ENCODE measurements around the gene NMRAL1. TPM values are rescaled to one million over a fixed set of nuclear protein-coding genes. Genes with fewer than 3 reads are reported as not detected.

Gene NMRAL1
- polyA plus RNA-seq, 3 donors, result 39.2 to 57.0 (median 49.4) TPM

DNA sequence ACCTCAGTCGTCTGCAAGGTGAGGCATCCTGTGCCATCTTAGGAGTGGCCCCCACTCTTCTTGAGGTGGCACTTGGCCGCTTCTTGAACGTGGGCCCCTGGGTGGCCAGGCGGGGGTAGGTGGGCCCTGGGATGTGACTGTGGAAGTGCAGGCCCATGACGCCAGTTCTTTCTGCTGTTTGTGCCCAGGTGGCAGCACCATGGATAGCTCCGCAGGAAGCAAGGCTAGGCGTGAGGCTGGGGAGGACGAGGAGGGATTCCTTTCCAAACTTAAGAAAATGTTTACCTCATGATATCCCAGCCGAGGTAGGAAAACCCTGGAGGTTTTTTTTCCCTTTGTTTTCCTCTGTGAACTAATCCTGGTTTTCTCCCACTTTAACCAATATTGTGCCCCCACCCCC lies 19.8 kb downstream of the NMRAL1 start:
- Histone ChIP-seq H3K4me2 (replicated peaks; ENCODE audit: extremely low read depth, low read length, poor library complexity, severe bottlenecking) (no peak overlapping the region), H3K27me3 (ENCODE audit: control insufficient read depth in 2 of 2, insufficient read depth in 2 of 2, low read length in 2 of 2) (no peaks in the 10 kb centered on the region), H3K4me1 (ENCODE audit: control insufficient read depth in 1 of 2, insufficient read depth in 2 of 2, low read length in 2 of 2) (peaks cover 13 to 14% of the 10 kb centered on the region in 2 donors), H3K9me3 (replicated peaks in 1 of 2; ENCODE audit: control insufficient read depth in 1 of 2, insufficient read depth in 1 of 2, low read length in 2 of 2) (no peaks in the 10 kb centered on the region), H3K27ac (ENCODE audit: low read depth in 1 of 2, low read length in 2 of 2) (no peak overlapping the region), H3K9ac (ENCODE audit: insufficient read depth, low read length, poor library complexity, severe bottlenecking) (no peak overlapping the region), H3K79me2 (ENCODE audit: insufficient read depth, low read length) (no peaks in the 10 kb centered on the region), H2AFZ (ENCODE audit: insufficient read depth, low read depth, low read length, poor library complexity, severe bottlenecking) (no peak overlapping the region), H3K36me3 (replicated peaks in 1 of 2; ENCODE audit: control insufficient read depth in 1 of 2, insufficient read depth in 2 of 2, low read length in 2 of 2) (peaks cover 70 to 76% of the 10 kb centered on the region in 2 donors), H4K20me1 (ENCODE audit: insufficient read depth, low read length) (no peaks in the 10 kb centered on the region), H3K4me3 (replicated peaks in 1 of 3; ENCODE audit: low read depth in 2 of 3, low read length in 3 of 3) (no peak overlapping the region)
- no peak for DNase-seq
- Mint-ChIP-seq H3K36me3 (peaks cover 56 to 73% of the 10 kb centered on the region in 2 donors), H3K4me3 (no peak overlapping the region), H3K9me3 (no peaks in the 10 kb centered on the region), H3K4me1 (peaks cover 13% of the 10 kb centered on the region), H3K27me3 (ENCODE audit: low read depth in 3 of 3) (no peaks in the 10 kb centered on the region), H3K27ac (no peak overlapping the region)
- intact Hi-C loops (cut with micrococcal nuclease), result no loop called here
- 95% methylated on average over 3 of the region's 9 CpGs for WGBS (ENCODE audit: insufficient coverage)
- TF ChIP-seq, protein P1, sequence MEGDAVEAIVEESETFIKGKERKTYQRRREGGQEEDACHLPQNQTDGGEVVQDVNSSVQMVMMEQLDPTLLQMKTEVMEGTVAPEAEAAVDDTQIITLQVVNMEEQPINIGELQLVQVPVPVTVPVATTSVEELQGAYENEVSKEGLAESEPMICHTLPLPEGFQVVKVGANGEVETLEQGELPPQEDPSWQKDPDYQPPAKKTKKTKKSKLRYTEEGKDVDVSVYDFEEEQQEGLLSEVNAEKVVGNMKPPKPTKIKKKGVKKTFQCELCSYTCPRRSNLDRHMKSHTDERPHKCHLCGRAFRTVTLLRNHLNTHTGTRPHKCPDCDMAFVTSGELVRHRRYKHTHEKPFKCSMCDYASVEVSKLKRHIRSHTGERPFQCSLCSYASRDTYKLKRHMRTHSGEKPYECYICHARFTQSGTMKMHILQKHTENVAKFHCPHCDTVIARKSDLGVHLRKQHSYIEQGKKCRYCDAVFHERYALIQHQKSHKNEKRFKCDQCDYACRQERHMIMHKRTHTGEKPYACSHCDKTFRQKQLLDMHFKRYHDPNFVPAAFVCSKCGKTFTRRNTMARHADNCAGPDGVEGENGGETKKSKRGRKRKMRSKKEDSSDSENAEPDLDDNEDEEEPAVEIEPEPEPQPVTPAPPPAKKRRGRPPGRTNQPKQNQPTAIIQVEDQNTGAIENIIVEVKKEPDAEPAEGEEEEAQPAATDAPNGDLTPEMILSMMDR (IDR thresholded peaks at IDR 0.05), result no peak

DNA sequence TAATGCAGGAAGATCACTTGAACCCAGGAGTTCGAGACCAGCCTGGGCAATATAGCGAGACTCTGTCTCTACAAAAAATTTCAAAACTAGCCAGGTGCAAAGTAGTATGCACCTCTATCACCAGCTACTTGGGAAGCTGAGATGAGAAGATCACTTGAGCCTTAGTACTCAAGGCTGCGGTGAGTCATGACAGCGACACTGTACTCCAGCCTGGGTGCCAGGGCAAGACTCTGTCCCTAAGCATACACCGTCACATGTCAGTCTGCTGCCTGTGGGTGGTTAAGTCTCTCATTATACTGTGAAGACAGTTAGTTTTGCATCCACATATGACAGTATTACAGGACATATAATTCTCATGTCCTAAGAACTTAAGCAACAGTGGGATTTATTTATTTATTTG lies 21.8 kb downstream of the NMRAL1 start:
- Mint-ChIP-seq H3K27me3 (ENCODE audit: low read depth in 3 of 3) (no peaks in the 10 kb centered on the region), H3K27ac (no peak overlapping the region), H3K9me3 (no peaks in the 10 kb centered on the region), H3K36me3 (peaks cover 70 to 90% of the 10 kb centered on the region in 2 donors), H3K4me3 (no peak overlapping the region), H3K4me1 (no peaks in the 10 kb centered on the region)
- Histone ChIP-seq H3K4me2 (replicated peaks; ENCODE audit: extremely low read depth, low read length, poor library complexity, severe bottlenecking) (no peak overlapping the region), H3K27me3 (ENCODE audit: control insufficient read depth in 2 of 2, insufficient read depth in 2 of 2, low read length in 2 of 2) (no peaks in the 10 kb centered on the region), H3K36me3 (replicated peaks in 1 of 2; ENCODE audit: control insufficient read depth in 1 of 2, insufficient read depth in 2 of 2, low read length in 2 of 2) (peaks cover 82 to 95% of the 10 kb centered on the region in 2 donors), H3K4me3 (replicated peaks in 1 of 3; ENCODE audit: low read depth in 2 of 3, low read length in 3 of 3) (no peak overlapping the region), H3K9me3 (replicated peaks in 1 of 2; ENCODE audit: control insufficient read depth in 1 of 2, insufficient read depth in 1 of 2, low read length in 2 of 2) (no peaks in the 10 kb centered on the region), H3K4me1 (ENCODE audit: control insufficient read depth in 1 of 2, insufficient read depth in 2 of 2, low read length in 2 of 2) (no peaks in the 10 kb centered on the region), H3K79me2 (ENCODE audit: insufficient read depth, low read length) (no peaks in the 10 kb centered on the region), H3K27ac (ENCODE audit: low read depth in 1 of 2, low read length in 2 of 2) (no peak overlapping the region), H3K9ac (ENCODE audit: insufficient read depth, low read length, poor library complexity, severe bottlenecking) (no peak overlapping the region), H2AFZ (ENCODE audit: insufficient read depth, low read depth, low read length, poor library complexity, severe bottlenecking) (no peak overlapping the region), H4K20me1 (ENCODE audit: insufficient read depth, low read length) (no peaks in the 10 kb centered on the region)
- intact Hi-C loops (cut with micrococcal nuclease), result no loop called here
- WGBS (ENCODE audit: insufficient coverage), result no CpG with 5 or more reads among the region's 5 CpGs
- DNase-seq, result no peak
- TF ChIP-seq, protein P1 (IDR thresholded peaks at IDR 0.05), result no peak

Data from CD14-positive monocyte (primary cell).